Upper lobe of left lung (tissue), 6 donors: Measurements from ENCODE around the gene MED25. TPM values are rescaled to one million over a fixed set of nuclear protein-coding genes. Genes with fewer than 3 reads are reported as not detected.
"Not testable (repeated sequence)": the region's sequence is repeated elsewhere in the genome, so short reads cannot be mapped to it uniquely, and the experiment has no call there.

Experiments used
- ATAC-seq, 2 donors: fragments of 200-7000 bp; cut with Tn5 transposase; one replicate each; pipeline ENCODE4 v1.9.1; 2022; ENCODE audit warnings: mild to moderate bottlenecking in 2 of 2, moderate library complexity in 2 of 2; ENCODE audit not compliant: low FRiP score in 2 of 2
- DNase-seq, 2 donors: peaks; one replicate each; pipeline ENCODE4 v3.0.0-alpha.2; 2019 to 2020
- H3K27ac ChIP-seq, 4 donors: fragments of 200-600 bp; sonication (generic); one replicate each; pipeline ENCODE4 v1.5.1; 2016 to 2019
- H3K27me3 ChIP-seq, 4 donors: fragments of 200-600 bp; sonication (generic); one replicate each; pipeline ENCODE4 v1.5.1; 2017 to 2019
- H3K36me3 ChIP-seq, 4 donors: fragments of 200-600 bp; sonication (generic); one replicate each; pipeline ENCODE4 v1.5.1; 2016 to 2019
- H3K4me1 ChIP-seq, 4 donors: fragments of 200-600 bp; sonication (generic); one replicate each; pipeline ENCODE4 v1.5.1; 2018 to 2019
- H3K4me3 ChIP-seq, 4 donors: fragments of 200-600 bp; sonication (generic); one replicate each; pipeline ENCODE4 v1.5.1; 2017 to 2019; ENCODE audit warnings: mild to moderate bottlenecking in 2 of 4, moderate library complexity in 1 of 4
- H3K9me3 ChIP-seq, 4 donors: fragments of 200-600 bp; sonication (generic); one replicate each; pipeline ENCODE4 v1.5.1; 2018 to 2019
- CTCF ChIP-seq, 6 experiments: fragments of 450-650 bp in 4 of 6; fragments of 200-600 bp in 2 of 6; sonication (generic) in 2 of 6; IDR thresholded peaks; one replicate each; pipeline ENCODE4 v1.5.1; 2016 to 2019; ENCODE audit warnings: antibody characterized with exemption in 6 of 6
- EP300 ChIP-seq, 4 donors: sonication (generic); formaldehyde crosslinking; IDR thresholded peaks; one replicate each; pipeline ENCODE4 v1.5.1; 2017; ENCODE audit warnings: antibody characterized with exemption in 4 of 4, control low read depth in 2 of 4
- POLR2A ChIP-seq, 4 donors: fragments of 450-650 bp; IDR thresholded peaks; one replicate each; pipeline ENCODE4 v1.5.1; 2016 to 2017; ENCODE audit warnings: antibody characterized with exemption in 4 of 4, mild to moderate bottlenecking in 2 of 4
- POLR2AphosphoS5 ChIP-seq, 2 donors: sonication (generic); formaldehyde crosslinking; IDR thresholded peaks; one replicate each; pipeline ENCODE4 v1.5.1; 2017; ENCODE audit warnings: antibody characterized with exemption in 2 of 2
- WGBS, 2 donors: methylation state at CpG; one replicate each; pipeline ENCODE4 v1.1.5; 2017 to 2018; 5-methylcytosine and 5-hydroxymethylcytosine counted together
- total RNA-seq, 6 donors: library from RNA; depleted of rRNA in 4 of 6; stranded (reverse); fragments of >200 nt in 4 of 6; gene quantifications; one replicate each; pipeline versions ENCODE4 v1.1.0 to v1.2.1, GENCODE V29; 2016 to 2021
- donor health status: DM: no; HTN: no; CAD: no; lungs with moderate emphysema.
- donor health status: DM: no; HTN: yes; CAD: no; lungs with severe emphysema.

MED25 gene
- total RNA-seq, 6 donors from 2014 or later = 41.7 to 110 (median 61.2) TPM

- DNase-seq = no peak
- WGBS, 2 donors = 88 to 100% methylated on average over 1 of the region's 1 CpG
- ATAC-seq = no peak
- Histone ChIP-seq H3K36me3 (no peaks in the 10 kb centered on the region), H3K4me3 (peak overlapping the region in 3 of 4 donors; percentile 58 to 83 (median 65)), H3K27me3 (no peaks in the 10 kb centered on the region), H3K4me1 (peaks cover 19 to 42% (median 26%) of the 10 kb centered on the region in 4 donors), H3K27ac (peak overlapping the region; percentile 88 to 93 (median 90)), H3K9me3 (no peaks in the 10 kb centered on the region)
- TF ChIP-seq POLR2AphosphoS5 (IDR thresholded peaks at IDR 0.05) (no peak), CTCF (IDR thresholded peaks at IDR 0.05) (no peak), POLR2A (IDR thresholded peaks at IDR 0.05) (no peak), EP300 (IDR thresholded peaks at IDR 0.05) (no peak)
These were observed 4.1 kb upstream of the MED25 start for GRCh38 chr19:49814010-49814409.

GRCh38 chr19:49816590-49816989 lies 1.5 kb upstream of the MED25 start:
- Histone ChIP-seq H3K36me3 (peaks cover 0 to 9% (median 2%) of the 10 kb centered on the region in 4 donors), H3K27ac (peak overlapping the region; percentile 91 to 98 (median 93)), H3K4me1 (peaks cover 14 to 43% (median 25%) of the 10 kb centered on the region in 4 donors), H3K9me3 (no peaks in the 10 kb centered on the region), H3K4me3 (peak overlapping the region in 2 of 4 donors; percentile 91 to 98), H3K27me3 (no peaks in the 10 kb centered on the region)
- 84 to 85% methylated on average over 12 to 14 of the region's 14 CpGs for WGBS, 2 donors
- ATAC-seq (no peak), DNase-seq (no peak)
- no peak for TF ChIP-seq EP300 (IDR thresholded peaks at IDR 0.05)
- TF ChIP-seq POLR2A (IDR thresholded peaks at IDR 0.05) = no peak
- no peak for TF ChIP-seq POLR2AphosphoS5 (IDR thresholded peaks at IDR 0.05)
- TF ChIP-seq CTCF (IDR thresholded peaks at IDR 0.05) = no peak

- WGBS, 2 donors = 30 to 38% methylated on average over 12 to 14 of the region's 16 CpGs
- no peak for ATAC-seq
- DNase-seq = no peak
- H3K9me3 ChIP-seq = no peaks in the 10 kb centered on the region
- peak overlapping the region; percentile 91 to 98 (median 93) for H3K27ac ChIP-seq
- peaks cover 8 to 32% (median 19%) of the 10 kb centered on the region in 4 donors for H3K4me1 ChIP-seq
- peaks cover 3 to 21% (median 10%) of the 10 kb centered on the region in 4 donors for H3K36me3 ChIP-seq
- no peaks in the 10 kb centered on the region for H3K27me3 ChIP-seq
- H3K4me3 ChIP-seq = peak overlapping the region; percentile 60 to 98 (median 92)
- TF ChIP-seq POLR2A (IDR thresholded peaks at IDR 0.05) (no peak), CTCF (IDR thresholded peaks at IDR 0.05) (no peak), EP300 (IDR thresholded peaks at IDR 0.05) (no peak), POLR2AphosphoS5 (IDR thresholded peaks at IDR 0.05) (no peak)
These were observed 721 bp downstream of the MED25 start for GRCh38 chr19:49818649-49819370.

- 73% methylated on average over 7 of the region's 7 CpGs for WGBS, 2 donors
- not testable (repeated sequence) for DNase-seq, H3K27me3 ChIP-seq, ATAC-seq, H3K9me3 ChIP-seq
- Histone ChIP-seq H3K4me1 (peaks cover 8 to 28% (median 19%) of the 10 kb centered on the region in 4 donors), H3K36me3 (peaks cover 5 to 25% (median 15%) of the 10 kb centered on the region in 4 donors), H3K27ac (peak overlapping the region in 1 of 4 donors; percentile 94), H3K4me3 (peak overlapping the region in 3 of 4 donors; percentile 91 to 98 (median 94))
These were observed 1.5 kb downstream of the MED25 start for GRCh38 chr19:49819452-49820115.

- H3K27me3 ChIP-seq = no peaks in the 10 kb centered on the region
- WGBS, 2 donors = 76 to 81% methylated on average over 10 of the region's 10 CpGs
- H3K36me3 ChIP-seq = peaks cover 5 to 26% (median 18%) of the 10 kb centered on the region in 4 donors
- ATAC-seq = no peak
- H3K4me3 ChIP-seq = no peak overlapping the region
- no peak overlapping the region for H3K27ac ChIP-seq
- no peaks in the 10 kb centered on the region for H3K9me3 ChIP-seq
- H3K4me1 ChIP-seq = peaks cover 8 to 28% (median 19%) of the 10 kb centered on the region in 4 donors
- no peak for DNase-seq
- TF ChIP-seq POLR2A (IDR thresholded peaks at IDR 0.05) = no peak
- no peak for TF ChIP-seq POLR2AphosphoS5 (IDR thresholded peaks at IDR 0.05)
- TF ChIP-seq EP300 (IDR thresholded peaks at IDR 0.05) = no peak
- no peak for TF ChIP-seq CTCF (IDR thresholded peaks at IDR 0.05)
These were observed 2.0 kb downstream of the MED25 start for GRCh38 chr19:49820125-49820524.
